Astrocyte (in vitro differentiated cells and primary cell): ENCODE data around the gene AHNAK. TPM values are rescaled to one million over a fixed set of nuclear protein-coding genes. Genes with fewer than 3 reads are reported as not detected.

Experiments
- DNase-seq: peaks from one replicate; pipeline ENCODE4 v3.0.0-alpha.2; 2010; ENCODE audit warnings: low read depth
- FAIRE-seq: peaks from 2 replicates; lab custom pipeline; 2011; peaks lifted over from hg19 to GRCh38; lab: Jason Lieb, UNC
- H2AFZ ChIP-seq: 2 replicates; pipeline ENCODE4 v1.6.0; 2012; ENCODE audit warnings: low read depth, low read length, inconsistent platforms
- H3K27ac ChIP-seq: 2 replicates; pipeline ENCODE4 v1.5.1; 2011; ENCODE audit warnings: low read depth, low read length, inconsistent platforms
- H3K27me3 ChIP-seq: 2 replicates; pipeline ENCODE4 v1.6.0; 2011; ENCODE audit warnings: low read length, inconsistent platforms; ENCODE audit not compliant: insufficient read depth
- H3K36me3 ChIP-seq: 2 replicates; pipeline ENCODE4 v1.5.1; 2011; ENCODE audit warnings: low read length, inconsistent platforms; ENCODE audit not compliant: insufficient read depth
- H3K4me1 ChIP-seq: 2 replicates; pipeline ENCODE4 v1.5.1; 2011; ENCODE audit warnings: low read length, inconsistent platforms; ENCODE audit not compliant: insufficient read depth
- H3K4me2 ChIP-seq: 2 replicates; pipeline ENCODE4 v1.6.0; 2012; ENCODE audit warnings: low read length, inconsistent platforms
- H3K4me3 ChIP-seq: 2 replicates; pipeline ENCODE4 v1.5.1; 2011; ENCODE audit warnings: low read depth, mild to moderate bottlenecking, low read length, inconsistent platforms; ENCODE audit not compliant: insufficient read depth
- H3K79me2 ChIP-seq: 2 replicates; pipeline ENCODE4 v1.6.0; 2012; ENCODE audit warnings: mild to moderate bottlenecking, low read length, inconsistent platforms; ENCODE audit not compliant: insufficient read depth
- H3K9ac ChIP-seq: 2 replicates; pipeline ENCODE4 v1.6.0; 2012; ENCODE audit warnings: mild to moderate bottlenecking, low read length, inconsistent platforms
- H3K9me3 ChIP-seq: 2 replicates; pipeline ENCODE4 v1.5.1; 2012; ENCODE audit warnings: low read depth, mild to moderate bottlenecking, low read length, inconsistent platforms; ENCODE audit not compliant: insufficient read depth
- H4K20me1 ChIP-seq: 2 replicates; pipeline ENCODE4 v1.6.0; 2012; ENCODE audit warnings: low read length, inconsistent platforms; ENCODE audit not compliant: insufficient read depth
- H3K27ac Mint-ChIP-seq: one replicate; pipeline ENCODE4 v1.8.0; 2021; ENCODE audit warnings: mild to moderate bottlenecking, mixed read lengths; ENCODE audit not compliant: unreplicated experiment
- H3K27me3 Mint-ChIP-seq: one replicate; pipeline ENCODE4 v1.8.0; 2021; ENCODE audit warnings: low read depth, mixed read lengths; ENCODE audit not compliant: unreplicated experiment
- H3K36me3 Mint-ChIP-seq: one replicate; pipeline ENCODE4 v1.8.0; 2021; ENCODE audit warnings: low read depth, mixed read lengths; ENCODE audit not compliant: unreplicated experiment
- H3K4me1 Mint-ChIP-seq: one replicate; pipeline ENCODE4 v1.8.0; 2021; ENCODE audit warnings: low read depth, mixed read lengths; ENCODE audit not compliant: unreplicated experiment
- H3K4me3 Mint-ChIP-seq: one replicate; pipeline ENCODE4 v1.8.0; 2021; ENCODE audit warnings: mild to moderate bottlenecking, moderate library complexity, mixed read lengths; ENCODE audit not compliant: unreplicated experiment
- H3K9me3 Mint-ChIP-seq: one replicate; pipeline ENCODE4 v1.8.0; 2021; ENCODE audit warnings: mild to moderate bottlenecking, mixed read lengths; ENCODE audit not compliant: unreplicated experiment
- EZH2 ChIP-seq: IDR thresholded peaks from 2 replicates; pipeline ENCODE4 v1.6.1; 2012; ENCODE audit warnings: mild to moderate bottlenecking, low read length, inconsistent platforms; ENCODE audit not compliant: insufficient read depth
- total RNA-seq: library from RNA; stranded (reverse); gene quantifications from 2 replicates; pipeline ENCODE4 v1.2.1, GENCODE V29; 2021
- TF ChIP-seq, protein P1 (sequence below): IDR thresholded peaks from 2 replicates; pipeline ENCODE4 v1.5.1; 2011; ENCODE audit warnings: low read depth, mild to moderate bottlenecking, inconsistent platforms, low read length, moderate library complexity; ENCODE audit not compliant: insufficient read depth

Gene AHNAK
- total RNA-seq, 1 donor from 2014 or later, result 378 TPM

DNA sequence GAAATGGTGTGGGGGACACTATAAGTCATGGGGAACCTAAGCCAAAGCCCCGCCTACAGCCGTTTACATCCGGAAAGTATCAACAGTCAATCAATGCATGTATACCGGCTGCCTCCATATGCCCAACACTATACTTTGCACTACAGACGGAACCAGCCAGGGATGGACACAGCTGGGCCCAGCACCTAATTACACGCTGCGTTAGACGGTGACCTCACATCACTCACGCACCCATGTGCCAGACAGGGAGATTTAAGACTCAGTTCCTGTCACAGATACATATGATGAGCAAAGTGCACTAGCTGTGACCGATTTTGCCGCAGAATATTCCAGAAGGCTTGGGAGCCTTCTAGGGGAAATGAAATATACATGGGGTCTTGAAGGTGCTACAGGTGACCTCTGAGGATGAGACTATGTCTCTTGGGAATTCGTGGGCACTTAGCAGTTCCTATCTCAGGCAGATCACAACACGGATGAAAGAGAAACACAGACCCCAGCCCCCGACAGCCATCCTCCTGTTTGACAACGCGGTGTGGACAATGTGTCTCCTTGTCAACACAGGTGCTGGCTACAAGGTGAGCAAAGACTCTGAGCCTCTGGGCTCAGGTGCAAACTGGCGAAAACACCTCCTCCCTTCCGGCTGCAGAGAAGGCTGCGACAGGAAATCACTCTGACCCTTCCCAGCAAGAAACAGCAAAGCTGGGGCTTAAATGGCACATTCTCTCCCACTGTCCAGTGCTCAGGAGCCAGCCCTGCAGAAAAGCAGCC lies 8.0 kb downstream of the AHNAK start:
- Histone ChIP-seq H3K27me3 (no peaks in the 10 kb centered on the region), H3K4me2 (peak overlapping the region; percentile 86), H3K79me2 (peaks cover 99% of the 10 kb centered on the region), H3K4me1 (peaks cover 57% of the 10 kb centered on the region), H4K20me1 (peaks cover 96% of the 10 kb centered on the region), H3K9me3 (no peaks in the 10 kb centered on the region), H3K9ac (peak overlapping the region; percentile 61), H2AFZ (no peak overlapping the region), H3K4me3 (peak overlapping the region; percentile 48), H3K27ac (peak overlapping the region; percentile 14), H3K36me3 (peaks cover 15% of the 10 kb centered on the region)
- H3K9me3 Mint-ChIP-seq, result no peaks in the 10 kb centered on the region
- H3K27ac Mint-ChIP-seq, result peak overlapping the region; percentile 34
- H3K36me3 Mint-ChIP-seq, result peaks cover 21% of the 10 kb centered on the region
- H3K4me1 Mint-ChIP-seq, result peaks cover 60% of the 10 kb centered on the region
- TF ChIP-seq, protein P1, sequence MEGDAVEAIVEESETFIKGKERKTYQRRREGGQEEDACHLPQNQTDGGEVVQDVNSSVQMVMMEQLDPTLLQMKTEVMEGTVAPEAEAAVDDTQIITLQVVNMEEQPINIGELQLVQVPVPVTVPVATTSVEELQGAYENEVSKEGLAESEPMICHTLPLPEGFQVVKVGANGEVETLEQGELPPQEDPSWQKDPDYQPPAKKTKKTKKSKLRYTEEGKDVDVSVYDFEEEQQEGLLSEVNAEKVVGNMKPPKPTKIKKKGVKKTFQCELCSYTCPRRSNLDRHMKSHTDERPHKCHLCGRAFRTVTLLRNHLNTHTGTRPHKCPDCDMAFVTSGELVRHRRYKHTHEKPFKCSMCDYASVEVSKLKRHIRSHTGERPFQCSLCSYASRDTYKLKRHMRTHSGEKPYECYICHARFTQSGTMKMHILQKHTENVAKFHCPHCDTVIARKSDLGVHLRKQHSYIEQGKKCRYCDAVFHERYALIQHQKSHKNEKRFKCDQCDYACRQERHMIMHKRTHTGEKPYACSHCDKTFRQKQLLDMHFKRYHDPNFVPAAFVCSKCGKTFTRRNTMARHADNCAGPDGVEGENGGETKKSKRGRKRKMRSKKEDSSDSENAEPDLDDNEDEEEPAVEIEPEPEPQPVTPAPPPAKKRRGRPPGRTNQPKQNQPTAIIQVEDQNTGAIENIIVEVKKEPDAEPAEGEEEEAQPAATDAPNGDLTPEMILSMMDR, result no peak
- TF ChIP-seq EZH2, result no peak
- DNase-seq (no peak), FAIRE-seq (no peak)
- peak overlapping the region; percentile 40 for H3K4me3 Mint-ChIP-seq
- no peaks in the 10 kb centered on the region for H3K27me3 Mint-ChIP-seq

DNA sequence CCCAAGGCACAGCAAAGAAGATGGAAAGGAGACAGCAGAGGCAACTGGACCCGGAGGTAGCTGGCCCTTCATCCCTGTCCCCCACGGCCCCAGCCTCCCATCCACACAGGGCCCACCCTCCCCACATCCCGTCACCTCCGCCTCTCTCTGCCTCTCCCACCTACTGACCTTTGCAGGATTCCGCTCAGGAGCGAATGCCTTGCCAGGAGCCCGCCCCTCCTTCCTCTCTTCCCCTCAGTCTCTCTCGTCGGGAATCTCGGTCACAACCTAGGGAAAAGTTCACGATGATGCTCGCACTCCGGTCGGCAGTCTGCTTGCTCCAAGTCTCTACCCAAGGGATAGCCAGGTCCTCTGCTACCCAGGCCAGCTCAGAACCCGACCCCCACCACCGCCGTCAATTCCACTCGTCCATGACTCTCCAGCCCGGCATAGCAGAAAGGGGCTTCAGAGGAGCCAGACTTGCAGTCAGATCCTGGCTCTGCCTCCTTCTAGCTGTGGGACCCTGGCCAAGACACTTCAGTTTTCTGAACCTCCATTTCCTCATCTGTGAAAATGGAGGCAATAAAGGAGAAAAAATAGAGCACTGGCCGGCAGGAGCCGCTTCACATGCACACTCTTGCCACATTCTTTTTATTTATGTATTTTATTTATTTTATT lies 10.2 kb downstream of the AHNAK start:
- no peaks in the 10 kb centered on the region for H3K27me3 ChIP-seq
- DNase-seq, result no peak
- H3K4me2 ChIP-seq, result no peak overlapping the region
- Mint-ChIP-seq H3K4me3 (peak overlapping the region; percentile 72), H3K4me1 (peaks cover 41% of the 10 kb centered on the region), H3K27ac (peak overlapping the region; percentile 89), H3K36me3 (peaks cover 38% of the 10 kb centered on the region), H3K9me3 (no peaks in the 10 kb centered on the region), H3K27me3 (no peaks in the 10 kb centered on the region)
- no peak overlapping the region for H3K9ac ChIP-seq
- no peaks in the 10 kb centered on the region for H3K9me3 ChIP-seq
- peaks cover 37% of the 10 kb centered on the region for H3K36me3 ChIP-seq
- H3K79me2 ChIP-seq, result peaks cover 99% of the 10 kb centered on the region
- H3K4me1 ChIP-seq, result peaks cover 35% of the 10 kb centered on the region
- TF ChIP-seq, protein P1, result no peak
- no peak for TF ChIP-seq EZH2
- no peak for FAIRE-seq
- H2AFZ ChIP-seq, result no peak overlapping the region
- no peak overlapping the region for H3K27ac ChIP-seq
- peaks cover 97% of the 10 kb centered on the region for H4K20me1 ChIP-seq
- H3K4me3 ChIP-seq, result no peak overlapping the region

DNA sequence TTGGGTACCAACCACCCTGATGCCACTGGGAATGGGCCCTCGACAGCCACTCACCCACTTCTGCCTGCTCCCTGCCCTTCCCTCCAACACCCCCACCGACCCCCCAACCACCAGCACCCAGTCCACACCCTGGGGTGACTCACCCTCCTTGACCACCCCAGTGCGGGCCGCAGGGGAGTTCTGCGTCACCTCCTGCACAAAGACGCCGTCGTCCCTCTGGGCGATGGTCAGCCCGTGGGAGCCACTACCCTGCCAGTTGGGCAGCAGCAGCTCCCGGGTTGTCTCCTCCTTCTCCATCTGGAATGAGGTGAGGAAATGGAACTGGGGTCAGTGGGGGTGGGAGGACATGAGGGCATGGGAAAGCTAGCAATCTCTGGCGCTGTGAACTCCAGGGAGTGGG lies 10.8 kb downstream of the AHNAK start:
- peaks cover 35% of the 10 kb centered on the region for H3K4me1 Mint-ChIP-seq
- H3K9ac ChIP-seq, result no peak overlapping the region

More for the DNA sequence above, 10.8 kb downstream of the AHNAK start:
- Histone ChIP-seq H3K79me2 (peaks cover 99% of the 10 kb centered on the region), H3K4me3 (no peak overlapping the region), H3K4me2 (no peak overlapping the region), H3K4me1 (peaks cover 29% of the 10 kb centered on the region), H4K20me1 (peaks cover 97% of the 10 kb centered on the region), H3K27ac (no peak overlapping the region), H3K36me3 (peaks cover 43% of the 10 kb centered on the region), H3K27me3 (no peaks in the 10 kb centered on the region), H2AFZ (no peak overlapping the region), H3K9me3 (no peaks in the 10 kb centered on the region)
- Mint-ChIP-seq H3K36me3 (peaks cover 44% of the 10 kb centered on the region), H3K27ac (no peak overlapping the region), H3K9me3 (no peaks in the 10 kb centered on the region), H3K27me3 (no peaks in the 10 kb centered on the region), H3K4me3 (no peak overlapping the region)
- TF ChIP-seq, protein P1, result no peak
- no peak for TF ChIP-seq EZH2
- FAIRE-seq (no peak), DNase-seq (no peak)
